Mesenteric fat pad (tissue), 1 donor: ENCODE data around the gene NRG3. TPM values are rescaled to one million over a fixed set of nuclear protein-coding genes. Genes with fewer than 3 reads are reported as not detected.
"Not testable (repeated sequence)": the region's sequence is repeated elsewhere in the genome, so short reads cannot be mapped to it uniquely, and the experiment has no call there.

Experiments used
- DNase-seq: peaks from one replicate; pipeline ENCODE4 v3.0.0-alpha.2; 2020; ENCODE audit warnings: low spot score
- total RNA-seq: library from RNA; stranded (reverse); fragmentation: NEBNext Ultra II Directional; extraction: Animal tissue kit (Norgen Biotek cat#: 25700); gene quantifications from one replicate; pipeline ENCODE4 v1.2.1, GENCODE V29; 2021
- donor health status: DM: yes; HTN: yes; CAD: no.

The NRG3 gene
- total RNA-seq, 1 donor from 2014 or later, result 0.19 TPM

DNA sequence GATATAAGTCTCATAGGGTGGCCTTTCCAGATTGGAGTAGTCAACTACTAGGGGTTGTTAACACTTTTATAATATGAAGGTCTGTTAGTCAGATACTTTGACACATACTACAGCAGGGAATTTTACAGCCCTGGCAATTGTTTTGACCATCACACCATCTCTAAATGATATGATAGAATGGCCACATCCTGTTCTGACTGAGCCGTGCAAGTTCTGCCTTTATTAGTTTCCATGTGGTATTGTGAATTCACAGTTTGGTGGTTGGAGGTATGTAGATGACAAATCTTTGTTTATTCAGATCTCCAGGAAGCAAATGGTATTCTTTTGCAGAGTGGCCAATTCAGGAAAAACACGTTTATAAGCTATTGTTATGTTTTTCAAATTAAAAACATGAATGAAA is 83.0 kb downstream of the NRG3 start:
- DNase-seq, result no peak

DNA sequence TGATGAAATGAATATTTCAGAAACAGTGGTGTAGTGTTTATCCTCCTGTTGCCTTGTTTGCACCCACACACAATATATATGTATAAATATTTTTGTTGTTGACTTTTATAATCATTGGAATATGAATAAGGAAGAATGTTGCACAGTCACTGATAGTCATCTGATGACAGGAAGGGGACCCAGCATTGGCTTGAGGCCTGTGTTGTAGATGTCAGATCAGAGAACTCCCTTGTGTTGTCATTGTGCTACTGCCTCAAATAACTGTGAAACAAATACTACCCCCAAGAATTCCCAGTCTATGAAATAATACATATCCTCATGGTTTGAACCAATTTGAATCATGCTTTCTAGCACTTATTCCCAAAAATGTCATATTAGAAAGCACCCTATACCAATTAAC is 84.0 kb downstream of the NRG3 start:
- DNase-seq, result no peak

DNA sequence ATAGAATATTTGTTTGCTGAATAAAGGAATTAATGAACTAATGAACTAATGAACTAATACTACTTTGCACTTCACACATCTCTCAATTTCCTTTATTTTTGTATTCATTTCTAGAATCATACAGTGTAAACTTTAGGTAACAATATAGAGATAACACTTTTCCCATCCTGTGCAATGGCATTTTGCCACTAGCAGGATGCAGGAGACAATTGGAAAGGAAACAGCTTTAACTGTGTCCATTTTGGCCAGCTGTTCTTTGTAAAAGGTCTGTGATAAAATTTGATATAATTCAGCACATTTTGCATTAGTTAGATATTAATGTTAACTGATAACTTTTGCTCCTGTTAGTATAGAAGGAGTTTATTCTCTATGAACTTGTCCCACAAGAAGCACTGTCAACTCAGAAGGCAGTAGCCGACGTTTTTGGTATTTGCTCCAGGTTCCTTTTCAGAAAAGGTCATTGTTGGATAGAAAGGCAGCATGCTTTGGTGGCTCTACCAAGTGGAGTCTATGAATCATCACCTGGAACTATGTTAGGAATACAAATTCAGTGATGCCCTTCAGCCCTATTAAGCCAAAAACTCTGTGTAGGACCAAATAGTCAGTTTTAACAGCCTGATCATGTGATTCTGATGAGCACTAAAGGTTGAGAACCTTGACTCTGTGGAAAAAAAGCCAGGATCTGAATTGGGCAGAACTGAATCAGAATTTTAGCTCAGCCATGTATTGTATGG is 86.6 kb downstream of the NRG3 start:
- no peak for DNase-seq

DNA sequence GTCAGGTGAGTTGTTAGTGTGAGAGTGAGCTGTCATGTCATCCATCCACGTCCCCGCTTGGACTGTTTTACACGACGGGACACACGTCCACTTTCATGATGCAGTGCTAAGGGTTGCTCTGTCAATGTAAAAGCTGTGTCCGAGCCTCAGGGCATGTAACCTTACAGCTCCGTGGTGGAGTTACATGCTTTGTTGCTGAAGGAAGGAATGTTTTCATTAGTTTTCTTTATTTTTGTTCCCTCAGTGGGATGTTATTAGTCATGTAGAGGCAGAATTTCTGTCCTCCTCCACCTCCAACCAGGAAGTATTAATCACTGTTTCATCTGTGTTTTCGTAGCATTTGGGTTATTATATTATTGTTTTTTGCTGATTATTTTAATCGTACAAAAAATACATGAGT is 88.6 kb downstream of the NRG3 start:
- DNase-seq, result no peak

DNA sequence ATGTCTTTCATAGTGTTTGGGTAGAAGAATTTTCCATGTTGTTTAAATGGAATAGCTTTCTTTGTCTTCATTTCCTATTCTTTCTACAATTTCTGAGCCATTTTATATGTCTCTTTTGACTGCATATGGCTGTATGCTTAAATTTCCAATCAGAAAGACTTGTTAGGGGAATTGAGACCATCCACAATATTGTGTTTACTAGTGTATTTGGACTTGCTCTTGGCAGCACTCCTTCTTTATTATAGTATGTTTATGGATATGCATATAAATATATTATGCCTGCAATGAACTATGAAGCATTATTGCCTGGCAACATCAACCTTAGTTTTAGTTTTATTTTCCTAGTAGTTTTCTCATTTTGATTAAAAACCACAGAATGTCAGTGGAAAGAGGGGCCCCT is 92.7 kb downstream of the NRG3 start:
- DNase-seq, result no peak

DNA sequence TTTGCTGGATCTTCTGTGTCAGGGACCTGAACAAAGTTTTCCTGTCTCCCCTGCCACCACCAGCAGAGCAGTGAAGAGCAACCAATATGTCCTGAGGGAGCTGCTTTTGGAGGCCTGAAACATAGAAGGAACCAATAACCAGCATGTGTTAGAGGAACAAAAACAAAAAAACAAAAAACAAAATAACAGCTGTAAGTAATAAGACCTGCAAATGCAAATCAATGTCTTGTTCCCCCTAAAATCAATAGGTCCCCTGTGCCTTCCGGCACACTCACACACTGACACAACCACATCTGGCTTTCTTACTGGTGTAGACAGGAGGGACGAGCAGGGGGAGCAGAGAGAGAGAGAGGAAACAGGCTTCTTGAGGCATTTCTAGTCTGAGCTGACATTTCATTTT is 94.1 kb downstream of the NRG3 start:
- no peak for DNase-seq

DNA sequence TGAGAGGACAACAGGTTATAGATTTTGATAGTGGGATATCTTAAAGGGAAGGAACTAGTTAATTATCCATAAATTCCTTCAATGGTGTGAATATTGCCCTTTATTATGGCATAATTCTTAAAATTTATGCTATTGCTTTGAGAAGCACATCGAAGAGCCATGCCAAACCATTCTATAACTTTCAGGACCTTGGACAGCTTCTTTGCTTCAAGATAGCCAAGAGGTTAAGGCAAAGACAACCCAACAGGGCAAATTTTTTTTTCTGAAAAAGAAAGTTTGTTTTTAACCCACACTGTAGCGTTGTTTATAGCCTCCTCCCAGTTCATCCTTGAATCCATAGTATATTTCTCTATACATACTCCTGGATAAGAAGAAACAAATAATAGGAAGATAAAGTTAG is 103.2 kb downstream of the NRG3 start:
- DNase-seq, result no peak

DNA sequence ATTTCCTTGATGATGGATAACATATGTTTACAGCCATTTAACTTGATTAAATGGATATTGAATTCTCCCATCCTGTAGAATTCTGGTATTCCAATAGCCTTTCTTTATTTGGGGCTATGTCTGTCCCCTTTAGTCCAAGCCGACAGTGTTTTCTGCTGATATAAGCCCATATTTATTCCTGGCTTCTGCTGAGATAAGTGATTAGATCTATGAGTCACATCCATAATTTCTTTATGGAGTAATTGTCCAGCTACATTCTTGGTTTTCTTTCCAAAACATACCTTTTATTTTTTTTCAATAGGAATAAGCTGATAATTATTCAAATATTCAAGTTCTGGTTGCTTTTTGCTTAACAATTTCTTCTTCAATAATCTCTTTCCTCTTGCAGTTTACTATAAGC is 106.7 kb downstream of the NRG3 start:
- no peak for DNase-seq

DNA sequence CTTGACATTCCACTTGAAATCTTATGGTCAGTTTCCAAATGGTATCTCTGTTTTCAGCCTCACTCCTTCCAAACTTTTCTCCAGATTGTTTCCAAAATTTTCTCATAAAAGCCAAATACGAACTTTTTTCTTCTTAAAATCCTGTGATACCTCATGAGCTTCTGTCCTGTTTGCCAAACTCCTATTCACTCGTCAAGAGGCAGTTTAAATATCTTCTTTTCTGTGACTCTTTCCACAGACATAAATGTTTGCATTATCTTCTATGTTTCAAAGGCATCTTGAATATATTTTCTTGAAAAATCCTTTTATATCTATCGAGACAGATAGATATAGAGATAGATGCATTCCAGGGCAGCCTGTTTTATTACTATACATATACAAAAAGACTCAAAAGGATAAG is 109.4 kb downstream of the NRG3 start:
- DNase-seq, result no peak

DNA sequence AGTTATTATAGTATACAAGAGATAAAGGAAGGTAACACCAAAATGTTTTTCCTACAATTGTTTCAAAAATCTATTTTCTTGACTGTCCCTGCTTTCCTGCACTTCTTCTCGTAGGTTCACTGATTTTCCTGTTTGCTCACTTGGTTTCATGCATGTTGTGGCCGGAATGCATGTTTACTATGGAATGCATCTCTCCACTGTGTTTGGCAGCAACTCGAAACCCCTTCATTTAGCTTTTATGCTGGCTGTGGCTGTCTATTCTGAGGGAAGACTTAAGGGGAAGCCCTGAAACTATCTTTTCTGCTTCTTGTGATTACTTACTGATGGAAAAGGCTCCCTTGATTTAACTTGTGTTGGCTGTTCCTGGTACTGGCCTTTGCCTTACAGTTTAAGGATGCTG is 120.3 kb downstream of the NRG3 start:
- DNase-seq, result no peak

DNA sequence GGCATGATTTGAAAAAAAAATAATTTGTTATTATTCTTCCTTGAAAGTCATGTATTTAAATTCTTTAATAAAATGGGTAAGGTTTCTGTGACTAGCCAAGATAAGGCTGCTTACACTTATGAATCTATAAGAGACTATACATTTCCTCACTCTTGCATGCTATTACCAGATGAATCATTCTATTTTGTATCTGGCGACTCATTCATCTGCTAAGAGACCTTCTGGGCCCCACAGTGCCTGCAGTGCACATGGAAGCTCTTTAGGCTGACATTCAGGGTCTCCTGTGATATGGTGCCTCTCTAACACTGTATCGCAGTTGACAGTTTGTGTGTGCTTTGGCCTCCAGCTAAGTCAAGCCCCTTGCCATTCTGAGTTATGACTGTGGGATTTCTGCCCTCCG is 121.9 kb downstream of the NRG3 start:
- no peak for DNase-seq

DNA sequence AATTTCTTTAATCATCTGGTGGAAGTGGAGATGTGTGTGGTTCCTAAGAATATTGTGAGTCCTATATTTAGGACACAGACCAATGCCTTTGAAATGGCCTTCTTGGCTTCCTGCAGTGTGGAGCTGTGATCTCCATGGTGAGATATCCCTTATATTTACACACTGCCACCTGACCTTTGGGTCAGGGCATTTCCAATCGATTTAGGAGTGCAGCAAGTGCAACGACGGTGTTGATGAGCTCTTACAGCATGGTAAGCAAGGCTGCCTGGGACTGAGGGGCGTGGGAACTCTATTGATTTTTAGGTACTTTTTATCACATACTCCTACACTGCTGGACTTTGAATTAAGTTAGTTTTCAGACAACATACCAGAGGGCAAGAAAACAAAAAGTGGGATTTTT is 146.0 kb downstream of the NRG3 start:
- DNase-seq, result no peak

DNA sequence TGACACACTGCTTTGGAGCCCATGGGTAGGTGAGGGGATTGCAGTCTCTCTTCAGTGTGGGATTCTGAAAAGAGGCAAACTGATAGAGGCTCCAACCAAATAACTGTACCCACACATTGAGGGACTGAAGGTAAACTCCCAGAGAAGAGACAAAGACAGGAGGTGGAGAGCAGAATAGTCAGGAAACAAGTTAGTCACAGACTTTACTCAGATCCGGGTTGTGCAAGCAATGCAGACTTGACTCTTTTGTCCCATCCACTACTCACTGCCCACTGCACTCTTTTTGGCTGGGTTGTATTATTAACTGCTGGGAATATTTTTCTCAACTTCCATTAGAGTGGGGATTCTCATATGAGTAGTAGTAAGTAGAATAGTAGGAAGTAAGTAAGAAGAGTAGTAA is 152.7 kb downstream of the NRG3 start:
- DNase-seq, result no peak

DNA sequence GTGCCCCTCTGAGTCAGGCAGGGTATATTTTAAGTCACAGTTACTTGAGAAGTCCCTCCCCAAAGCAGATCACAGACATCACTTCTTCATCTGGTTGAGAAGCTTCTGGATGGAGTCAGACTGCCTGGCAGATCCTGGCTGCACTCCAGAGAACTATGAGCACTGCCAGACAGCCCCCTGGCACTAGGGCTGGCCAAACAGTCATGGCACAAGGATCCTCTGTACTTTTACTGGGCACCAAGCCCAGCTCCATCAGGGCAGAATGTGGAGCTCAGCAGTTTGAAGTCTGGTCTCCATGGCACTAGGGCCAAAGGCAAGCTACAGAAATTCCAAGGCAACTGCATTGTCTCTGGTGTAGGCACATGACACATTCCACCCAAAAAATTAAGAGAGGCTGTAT is 162.1 kb downstream of the NRG3 start:
- DNase-seq, result no peak

DNA sequence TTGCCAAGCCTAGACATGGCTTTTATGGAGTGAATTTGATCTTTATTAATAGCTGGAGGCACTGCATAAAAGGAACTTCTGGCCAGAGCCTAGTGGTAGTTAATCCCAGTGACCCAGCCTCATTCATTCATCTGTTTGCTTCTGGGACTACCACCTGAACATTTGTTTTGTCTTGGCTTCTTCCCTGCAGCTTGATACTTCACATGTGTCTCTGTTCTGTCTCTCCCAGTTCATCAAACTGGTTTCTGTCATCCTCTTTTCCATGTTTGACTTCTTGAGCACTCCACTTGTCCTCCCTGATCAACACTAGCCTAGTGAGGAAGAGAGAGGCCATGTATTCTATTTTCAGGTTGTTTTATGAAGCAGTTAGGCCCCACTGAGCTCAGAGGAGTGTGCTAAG is 163.6 kb downstream of the NRG3 start:
- DNase-seq, result no peak

DNA sequence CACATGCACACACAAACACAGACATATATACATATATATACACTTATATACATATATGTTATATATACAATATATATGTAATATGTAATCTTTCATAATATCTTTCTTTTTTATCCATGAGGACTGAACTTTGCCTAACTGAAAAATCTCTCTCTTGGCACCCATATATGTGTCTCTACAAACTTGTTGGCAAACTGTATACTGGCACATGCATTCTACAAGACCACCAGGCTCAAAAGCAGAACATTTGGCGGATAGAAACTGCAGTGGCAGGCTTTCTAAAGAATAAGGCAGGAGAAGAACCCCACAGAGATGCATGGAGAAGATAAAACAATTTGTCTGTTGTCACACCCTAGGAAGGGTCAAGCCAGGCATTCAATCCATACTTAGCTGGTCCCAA is 165.3 kb downstream of the NRG3 start:
- DNase-seq, result no peak

DNA sequence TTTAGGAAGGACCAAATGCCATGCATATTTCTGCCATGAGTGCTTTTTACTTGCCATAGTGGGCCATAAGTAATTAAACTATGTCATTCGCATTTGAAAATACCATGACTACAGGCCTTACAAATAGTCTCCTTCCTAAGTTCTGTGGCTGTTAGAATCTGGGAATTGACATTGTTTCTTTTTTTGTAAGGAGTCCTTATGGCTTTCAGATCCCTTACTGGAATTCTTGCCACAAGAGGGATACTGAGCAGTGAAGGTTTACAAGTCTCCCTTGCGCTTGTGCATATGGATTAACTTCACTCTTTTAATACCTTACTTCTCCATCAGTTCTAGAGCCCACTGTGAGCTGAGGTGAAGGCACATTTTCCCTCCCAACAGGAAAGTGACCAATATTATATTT is 166.0 kb downstream of the NRG3 start:
- no peak for DNase-seq

DNA sequence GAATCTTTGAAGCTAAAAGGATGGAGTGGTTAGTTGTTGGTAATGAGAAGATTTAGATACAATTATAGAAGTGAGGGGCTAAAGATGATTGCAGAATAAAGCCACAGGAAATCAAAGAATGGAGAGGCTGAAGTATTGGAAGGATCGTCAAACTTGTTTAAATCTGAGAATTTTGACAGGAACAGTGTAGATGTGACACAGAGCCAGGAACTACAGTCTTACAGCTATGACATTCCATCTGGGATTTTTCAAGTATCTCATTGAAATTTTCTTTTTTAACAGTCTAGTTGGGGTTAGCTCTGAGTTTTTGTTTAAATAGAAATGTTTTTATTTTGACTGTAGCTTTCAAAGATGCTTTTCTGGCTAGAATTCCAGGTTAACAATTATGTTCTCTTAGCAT is 181.4 kb downstream of the NRG3 start:
- no peak for DNase-seq

DNA sequence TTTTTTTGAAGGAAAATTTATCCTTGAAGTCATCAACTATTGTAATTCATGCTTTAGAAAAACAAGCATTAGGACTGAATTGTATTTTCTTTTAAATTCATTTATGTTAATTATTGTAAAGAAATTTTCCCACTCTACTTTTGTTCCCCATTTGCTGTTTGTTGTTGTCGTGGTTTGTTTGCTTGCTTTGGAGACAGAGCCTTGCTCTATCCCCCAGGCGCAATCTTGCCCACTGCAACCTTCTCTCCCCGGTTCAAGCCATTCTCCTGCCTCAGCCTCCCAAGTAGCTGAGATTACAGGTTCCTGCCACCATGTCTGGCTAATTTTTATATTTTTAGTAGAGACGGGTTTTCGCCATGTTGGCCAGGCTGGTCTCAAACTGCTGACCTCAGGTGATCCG is 192.2 kb downstream of the NRG3 start:
- DNase-seq, result not testable (repeated sequence)

DNA sequence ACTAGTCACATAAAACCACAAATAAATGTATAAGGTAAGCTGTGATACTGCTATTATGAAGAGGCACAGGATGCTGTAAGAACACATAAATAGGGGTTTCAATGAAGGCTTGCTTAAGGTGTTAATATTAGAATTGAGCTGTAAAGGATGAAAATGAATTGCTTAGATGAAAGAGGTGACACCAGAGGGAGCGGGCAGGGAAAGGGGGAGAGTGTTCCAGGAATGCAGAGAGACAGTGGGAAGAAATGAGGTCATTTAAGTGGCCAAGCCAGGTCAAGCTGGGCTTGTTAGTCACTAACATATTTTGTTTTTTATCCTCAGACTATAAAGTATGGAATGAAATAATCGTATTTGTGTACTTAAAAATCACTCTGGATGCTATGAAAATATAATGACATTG is 193.5 kb downstream of the NRG3 start:
- DNase-seq, result no peak

DNA sequence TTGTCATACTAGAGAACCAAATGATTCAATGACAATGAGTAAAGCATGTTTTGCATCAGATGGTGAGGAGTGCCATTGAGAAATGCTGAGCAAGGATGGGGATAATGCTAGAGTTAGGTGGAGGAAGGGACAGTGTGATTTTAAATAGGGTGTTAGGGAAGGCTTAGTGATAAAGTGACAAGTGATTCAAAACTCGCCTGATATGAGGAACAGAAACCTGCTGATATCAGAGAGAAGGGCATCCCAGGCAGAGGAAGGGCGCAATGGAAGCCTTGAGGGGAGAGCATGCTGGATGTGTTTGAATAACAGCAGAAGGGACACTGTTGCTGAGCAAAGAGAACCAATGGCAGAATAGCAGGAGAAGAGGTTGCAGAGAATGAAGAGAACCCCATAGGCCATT is 196.2 kb downstream of the NRG3 start:
- no peak for DNase-seq

DNA sequence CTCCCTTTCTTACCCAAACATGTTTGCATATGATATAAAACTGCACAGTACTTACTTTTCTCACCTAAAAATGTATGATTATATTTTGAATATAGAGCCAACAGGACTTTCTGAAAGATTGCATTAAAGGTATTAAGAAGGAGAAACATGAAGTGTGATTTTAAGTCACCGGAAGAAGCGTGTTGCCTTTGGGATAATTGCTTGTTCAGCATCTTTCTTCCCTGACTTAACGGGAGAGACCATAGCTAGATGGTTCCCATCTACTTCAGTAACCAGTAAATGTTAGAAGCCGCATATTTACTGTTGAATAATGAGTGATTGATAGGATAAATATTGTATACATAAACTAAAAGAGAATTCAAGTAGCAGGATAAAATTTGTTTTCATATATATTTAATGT is 197.1 kb downstream of the NRG3 start:
- DNase-seq, result no peak

DNA sequence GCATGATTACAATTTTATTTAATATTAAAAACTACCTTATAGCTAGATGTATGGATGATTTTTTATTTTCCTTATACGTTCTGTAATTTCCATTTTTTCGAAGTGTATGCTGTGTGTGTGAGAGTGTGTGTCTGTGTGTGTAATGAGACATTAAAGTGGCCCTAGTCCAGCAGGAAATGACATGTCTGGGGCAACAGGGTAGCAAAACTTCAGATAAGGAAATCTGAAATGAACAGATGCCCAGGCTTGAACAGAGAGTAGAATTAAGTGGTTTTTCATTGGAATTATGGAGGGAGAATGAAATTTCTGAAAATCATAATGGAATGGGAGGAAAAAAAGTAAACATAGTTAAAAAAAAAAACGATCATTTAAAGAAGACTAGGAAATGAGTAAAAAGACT is 200.6 kb downstream of the NRG3 start:
- DNase-seq, result no peak

DNA sequence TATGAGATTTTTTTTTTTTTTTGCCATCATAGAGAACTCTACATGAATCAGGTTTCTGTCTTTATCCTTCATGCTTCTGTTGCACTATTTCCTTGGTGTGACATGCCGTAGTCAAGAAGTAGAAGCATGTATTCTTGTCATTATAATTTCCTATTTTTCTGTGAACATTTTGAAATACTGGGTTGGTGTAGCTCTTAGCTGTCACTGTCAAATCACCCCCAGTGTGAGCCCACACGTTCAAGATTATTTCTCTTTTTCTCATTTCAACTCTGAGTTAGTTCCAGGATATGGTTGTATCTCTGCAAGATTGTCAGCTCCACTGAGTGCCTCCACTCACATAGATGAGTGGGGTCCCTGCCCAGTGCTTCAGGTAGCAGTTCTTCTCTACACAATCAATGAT is 209.5 kb downstream of the NRG3 start:
- DNase-seq, result no peak
